Uterus (tissue), 4 donors: Measurements from ENCODE around the gene SND1. TPM values are rescaled to one million over a fixed set of nuclear protein-coding genes. Genes with fewer than 3 reads are reported as not detected.

Experiments
- DNase-seq, 2 donors: peaks; one replicate each; pipeline ENCODE4 v3.0.0-alpha.2; 2019 to 2020
- H3K27ac ChIP-seq, 2 donors: fragments of 200-600 bp; sonication (generic); 1 replicate in 1 of 2; 2 replicates in 1 of 2; pipeline ENCODE4 v1.5.1; 2016 to 2018
- H3K27me3 ChIP-seq, 2 donors: fragments of 200-600 bp; sonication (generic); one replicate each; pipeline ENCODE4 v1.5.1; 2018 to 2019; ENCODE audit warnings: control low read depth in 1 of 2
- H3K36me3 ChIP-seq, 2 donors: fragments of 200-600 bp; sonication (generic); one replicate each; pipeline ENCODE4 v1.5.1; 2019; ENCODE audit warnings: control low read depth in 1 of 2
- H3K4me1 ChIP-seq, 2 donors: fragments of 200-600 bp; sonication (generic); one replicate each; pipeline ENCODE4 v1.5.1; 2018 to 2019; ENCODE audit warnings: control low read depth in 1 of 2
- H3K4me3 ChIP-seq, 2 donors: fragments of 200-600 bp; sonication (generic); 1 replicate in 1 of 2; 2 replicates in 1 of 2; pipeline ENCODE4 v1.5.1; 2018 to 2019; ENCODE audit warnings: mild to moderate bottlenecking in 1 of 2
- H3K9me3 ChIP-seq, 2 donors: fragments of 200-600 bp; sonication (generic); one replicate each; pipeline ENCODE4 v1.5.1; 2019; ENCODE audit warnings: control low read depth in 1 of 2
- CTCF ChIP-seq, 4 experiments: fragments of 200-600 bp in 2 of 4; fragments of 450-650 bp in 2 of 4; sonication (generic) in 2 of 4; IDR thresholded peaks; one replicate each; pipeline ENCODE4 v1.5.1; 2016 to 2019; ENCODE audit warnings: antibody characterized with exemption in 4 of 4, mild to moderate bottlenecking in 2 of 4, moderate library complexity in 1 of 4
- POLR2A ChIP-seq, 2 donors: fragments of 450-650 bp; IDR thresholded peaks; one replicate each; pipeline ENCODE4 v1.6.1; 2016; ENCODE audit warnings: antibody characterized with exemption in 2 of 2, mild to moderate bottlenecking in 1 of 2, moderate library complexity in 1 of 2
- intact Hi-C: fragments of 100-400 bp; cut with DNase I; formaldehyde crosslinking; loops from one replicate; pipeline ENCODE4 v1.15.1; 2023; ENCODE audit warnings: low total_unique reads
- total RNA-seq, 4 donors: library from RNA; depleted of rRNA in 3 of 4; stranded (reverse); fragments of >200 nt in 3 of 4; gene quantifications; one replicate each; pipeline versions ENCODE4 v1.1.0 to v1.2.4, GENCODE V29; 2014 to 2023
- donor health status: DM: yes; HTN: yes; CAD: no.

Gene SND1
- total RNA-seq, 4 donors from 2014 or later, result 54.8 to 192 (median 117) TPM

DNA sequence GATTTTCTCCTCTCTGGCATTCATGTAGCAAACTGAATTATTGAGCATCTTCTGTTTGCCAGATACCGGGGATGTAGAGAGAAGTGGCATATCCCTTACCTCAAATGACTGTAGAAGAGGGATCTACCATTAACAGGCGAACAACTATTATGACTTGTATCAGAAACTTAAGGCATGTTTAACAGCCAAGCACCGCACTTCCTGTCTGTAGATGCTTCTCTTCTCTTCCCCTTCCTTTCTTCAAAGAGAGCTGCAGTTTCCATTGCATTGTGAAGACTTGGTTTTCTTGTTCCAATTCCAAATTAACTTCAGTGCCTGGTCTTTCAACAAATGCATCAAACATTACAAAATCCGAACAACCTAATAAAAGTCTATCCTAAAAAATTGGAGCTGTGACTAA is 330.0 kb downstream of the SND1 start:
- Histone ChIP-seq H3K4me1 (no peaks in the 10 kb centered on the region), H3K4me3 (no peak overlapping the region), H3K36me3 (no peaks in the 10 kb centered on the region), H3K9me3 (no peaks in the 10 kb centered on the region), H3K27me3 (no peaks in the 10 kb centered on the region), H3K27ac (no peak overlapping the region)
- DNase-seq, result no peak
- intact Hi-C loops, result no loop called here
- TF ChIP-seq POLR2A (IDR thresholded peaks at IDR 0.05), result no peak
- TF ChIP-seq CTCF (IDR thresholded peaks at IDR 0.05), result no peak

GRCh38 chr7:127983804-127984332 is 331.9 kb downstream of the SND1 start:
- no peaks in the 10 kb centered on the region for H3K4me1 ChIP-seq
- intact Hi-C loops, result no loop called here
- no peaks in the 10 kb centered on the region for H3K36me3 ChIP-seq
- H3K27me3 ChIP-seq, result no peaks in the 10 kb centered on the region
- H3K27ac ChIP-seq, result peak overlapping the region; percentile 8 to 38
- TF ChIP-seq POLR2A (IDR thresholded peaks at IDR 0.05) (no peak), CTCF (IDR thresholded peaks at IDR 0.05) (no peak)
- H3K4me3 ChIP-seq, result no peak overlapping the region
- DNase-seq, result no peak
- no peaks in the 10 kb centered on the region for H3K9me3 ChIP-seq

GRCh38 chr7:127986581-127987521 is 334.9 kb downstream of the SND1 start:
- H3K4me3 ChIP-seq, result no peak overlapping the region
- no peak overlapping the region for H3K27ac ChIP-seq
- intact Hi-C loops, result no loop called here
- no peaks in the 10 kb centered on the region for H3K36me3 ChIP-seq
- no peaks in the 10 kb centered on the region for H3K27me3 ChIP-seq
- no peak for TF ChIP-seq CTCF (IDR thresholded peaks at IDR 0.05)
- no peak for TF ChIP-seq POLR2A (IDR thresholded peaks at IDR 0.05)
- no peak for DNase-seq
- no peaks in the 10 kb centered on the region for H3K4me1 ChIP-seq
- H3K9me3 ChIP-seq, result no peaks in the 10 kb centered on the region

GRCh38 chr7:127988751-127989150 is 336.8 kb downstream of the SND1 start:
- Histone ChIP-seq H3K4me3 (no peak overlapping the region), H3K27me3 (no peaks in the 10 kb centered on the region), H3K9me3 (no peaks in the 10 kb centered on the region), H3K27ac (no peak overlapping the region), H3K36me3 (no peaks in the 10 kb centered on the region), H3K4me1 (no peaks in the 10 kb centered on the region)
- intact Hi-C loops, result no loop called here
- no peak for DNase-seq
- TF ChIP-seq POLR2A (IDR thresholded peaks at IDR 0.05) (no peak), CTCF (IDR thresholded peaks at IDR 0.05) (no peak)

DNA sequence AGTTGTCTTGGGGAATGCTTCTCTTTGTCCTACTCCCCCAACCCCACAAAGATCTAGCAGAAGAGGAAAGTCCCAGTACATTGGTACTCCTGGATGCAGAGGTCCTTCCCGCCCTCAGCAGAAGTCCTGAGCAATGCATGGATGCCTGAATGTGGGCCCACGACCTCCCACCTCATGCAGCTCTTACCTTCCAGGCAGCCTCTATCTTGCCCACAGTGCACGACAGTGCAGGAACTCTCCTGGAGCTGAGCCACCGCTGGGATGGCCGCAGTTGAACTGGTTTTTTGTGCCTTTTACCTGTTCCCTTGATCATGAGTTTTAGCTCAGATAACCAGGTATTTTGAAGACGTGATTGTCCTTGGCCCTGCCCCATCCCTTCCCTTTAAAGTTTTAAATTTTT is 341.3 kb downstream of the SND1 start:
- Histone ChIP-seq H3K4me1 (no peaks in the 10 kb centered on the region), H3K27ac (no peak overlapping the region), H3K36me3 (no peaks in the 10 kb centered on the region), H3K4me3 (no peak overlapping the region), H3K9me3 (no peaks in the 10 kb centered on the region), H3K27me3 (no peaks in the 10 kb centered on the region)
- DNase-seq, result no peak
- intact Hi-C loops, result no loop called here
- no peak for TF ChIP-seq CTCF (IDR thresholded peaks at IDR 0.05)
- no peak for TF ChIP-seq POLR2A (IDR thresholded peaks at IDR 0.05)
